Erythroblast (primary cell): ENCODE data around the gene DLGAP5.

Source experiments
- GATA1 ChIP-seq: IDR thresholded peaks from 2 replicates; pipeline ENCODE4 v1.6.1; 2011; ENCODE audit warnings: low read depth, mild to moderate bottlenecking, control low read depth, low read length, moderate library complexity
- POLR2A ChIP-seq: IDR thresholded peaks from 2 replicates; pipeline ENCODE4 v1.6.1; 2011; ENCODE audit warnings: mild to moderate bottlenecking, low read length

DNA sequence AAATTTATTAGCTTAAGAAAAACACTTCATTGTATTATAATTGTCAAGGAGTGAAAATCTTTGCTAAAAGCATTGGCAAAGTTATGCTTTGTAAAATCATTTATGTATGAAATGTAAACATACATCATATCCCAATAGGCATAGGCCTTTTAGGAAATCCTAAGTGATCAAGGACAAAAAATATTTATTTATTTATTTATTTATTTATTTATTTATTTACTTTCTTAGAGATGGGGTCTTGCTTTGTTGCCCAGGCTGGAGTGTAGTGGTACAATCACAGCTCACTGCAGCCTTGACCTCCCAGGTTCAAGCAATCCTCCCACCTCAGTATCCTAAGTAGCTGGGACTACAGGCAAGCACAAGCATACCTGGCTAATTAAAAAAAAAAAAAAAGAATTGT lies 32.0 kb upstream of the DLGAP5 start:
- TF ChIP-seq POLR2A (no peak), GATA1 (no peak)
